Breast epithelium (tissue), 3 donors: Measurements from ENCODE around the gene ZNF418.

Experiments
- CTCF ChIP-seq, 3 donors: fragments of 450-650 bp; IDR thresholded peaks; one replicate each; pipeline ENCODE4 v1.5.1; 2016 to 2017; ENCODE audit warnings: antibody characterized with exemption in 3 of 3, mild to moderate bottlenecking in 3 of 3, moderate library complexity in 3 of 3
- POLR2A ChIP-seq: fragments of 450-650 bp; IDR thresholded peaks from one replicate; pipeline ENCODE4 v1.6.1; 2016; ENCODE audit warnings: antibody characterized with exemption, mild to moderate bottlenecking, moderate library complexity

DNA sequence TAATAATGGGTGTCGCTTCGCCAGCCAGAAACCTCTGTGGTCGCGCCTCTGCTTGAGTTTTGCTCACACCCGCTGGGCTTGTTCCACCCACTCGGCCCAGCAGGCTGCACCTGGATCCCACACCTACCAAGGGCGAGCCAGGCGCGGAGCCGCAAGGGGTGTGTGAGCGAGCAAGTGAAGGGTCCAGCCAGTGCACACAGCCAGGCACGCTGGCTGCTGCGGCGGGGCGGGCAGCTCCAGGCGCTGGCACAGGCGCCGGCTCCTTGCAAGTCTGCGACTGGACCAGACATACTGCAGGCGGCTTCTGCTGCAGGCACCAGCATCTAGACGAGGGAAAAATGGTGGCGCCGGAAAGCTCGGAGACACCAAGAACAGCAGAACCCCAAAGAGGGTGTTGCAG, 14.1 kb upstream of the ZNF418 start:
- TF ChIP-seq CTCF (IDR thresholded peaks at IDR 0.05): no peak
- no peak for TF ChIP-seq POLR2A
